HCT116 (cell line): ENCODE data around the gene MSI2. TPM values are rescaled to one million over a fixed set of nuclear protein-coding genes. Genes with fewer than 3 reads are reported as not detected.

Experiments
- ATAC-seq: fragments of 200-7000 bp; cut with Tn5 transposase; 2 replicates; pipeline ENCODE4 v1.9.1; 2020; ENCODE audit warnings: mild to moderate bottlenecking, moderate library complexity
- BruUV-seq: library from RNA; stranded (reverse); fragments of 400-500 nt; replicated peaks from 2 replicates; lab custom pipeline; 2021; lab: Mats Ljungman, UMichigan
- CTCF ChIA-PET: fragments of 300-600 bp; sonication (Branson Sonifier 250); formaldehyde crosslinking; loops from one replicate; lab custom pipeline; 2021; ENCODE audit warnings: antibody characterized with exemption; lab: Charles Lee
- POLR2A ChIA-PET: fragments of 300-600, 350-600 bp; sonication (Branson Sonifier 250); formaldehyde crosslinking; loops from one replicate; lab custom pipeline; 2021; ENCODE audit warnings: antibody characterized with exemption; lab: Charles Lee
- RAD21 ChIA-PET, 2 experiments: fragments of 300-600 bp; sonication (Branson Sonifier 250); formaldehyde crosslinking; loops; one replicate each; lab custom pipeline; 2023; ENCODE audit warnings: low total read pairs in 2 of 2; ENCODE audit not compliant: uncharacterized antibody in 2 of 2, unreplicated experiment in 2 of 2, low non-redundant PET in 1 of 2; lab: Charles Lee
- DNase-seq: peaks from one replicate; pipeline ENCODE4 v3.0.0-alpha.2; 2010; ENCODE audit warnings: low read depth, low spot score
- H2AFZ ChIP-seq: fragments of 200-600 bp; shearing (Covaris generic), sonication (generic); 2 replicates; pipeline ENCODE4 v1.6.1; 2017; ENCODE audit warnings: low read depth, mixed run types, mixed read lengths, antibody characterized with exemption, low read length; ENCODE audit not compliant: poor library complexity, severe bottlenecking
- H3K27ac ChIP-seq: 2 replicates; pipeline ENCODE4 v1.5.1; 2012; ENCODE audit warnings: low read depth, low read length
- H3K27me3 ChIP-seq: fragments of 200-600 bp; sonication (generic); 2 replicates; pipeline ENCODE4 v1.6.1; 2016; ENCODE audit warnings: mixed run types, low read length, mixed read lengths; ENCODE audit not compliant: insufficient read depth
- H3K36me3 ChIP-seq, 2 experiments: fragments of 200-500 bp in 1 of 2; fragments of 200-600 bp in 1 of 2; sonication (Bioruptor generic) in 1 of 2; sonication (generic) in 1 of 2; 2 replicates each; pipeline versions ENCODE4 v1.5.1 to v1.6.1; 2014 to 2016; ENCODE audit warnings: low read length in 2 of 2, inconsistent platforms in 1 of 2, mixed read lengths in 1 of 2, mixed run types in 1 of 2; ENCODE audit not compliant: insufficient read depth in 2 of 2, control insufficient read depth in 1 of 2
- H3K4me1 ChIP-seq, 2 experiments: fragments of 200-600 bp in 1 of 2; sonication (generic) in 1 of 2; 2 replicates each; pipeline versions ENCODE4 v1.5.1 to v1.6.1; 2012 to 2017; ENCODE audit warnings: low read length in 2 of 2, inconsistent platforms in 1 of 2, mild to moderate bottlenecking in 1 of 2, mixed read lengths in 1 of 2, mixed run types in 1 of 2, moderate library complexity in 1 of 2; ENCODE audit not compliant: insufficient read depth in 2 of 2, control insufficient read depth in 1 of 2
- H3K4me2 ChIP-seq: fragments of 200-600 bp; sonication (generic); 2 replicates; pipeline ENCODE4 v1.6.1; 2017; ENCODE audit warnings: mixed run types, low read length, mixed read lengths
- H3K4me3 ChIP-seq, 2 experiments: fragments of 200-600 bp in 1 of 2; sonication (generic) in 1 of 2; replicated peaks in 1 of 2; 2 replicates each; pipeline ENCODE4 v1.5.1; 2011 to 2016; ENCODE audit warnings: low read length in 2 of 2, control low read depth in 1 of 2, low read depth in 1 of 2, mild to moderate bottlenecking in 1 of 2, mixed read lengths in 1 of 2, mixed run types in 1 of 2
- H3K79me2 ChIP-seq: fragments of 200-600 bp; sonication (generic); 2 replicates; pipeline ENCODE4 v1.6.1; 2017; ENCODE audit warnings: mild to moderate bottlenecking, mixed run types, low read length, moderate library complexity, mixed read lengths; ENCODE audit not compliant: insufficient read depth
- H3K9ac ChIP-seq: fragments of 200-600 bp; sonication (generic); 2 replicates; pipeline ENCODE4 v1.6.1; 2016; ENCODE audit warnings: low read length, mixed read lengths
- H3K9me2 ChIP-seq: fragments of 200-600 bp; sonication (generic), shearing (Covaris generic); 2 replicates; pipeline ENCODE4 v1.6.1; 2017; ENCODE audit warnings: mixed run types, mild to moderate bottlenecking, moderate library complexity; ENCODE audit not compliant: insufficient read depth
- H3K9me3 ChIP-seq, 2 experiments: fragments of 200-500 bp in 1 of 2; fragments of 200-600 bp in 1 of 2; sonication (Bioruptor generic) in 1 of 2; sonication (generic) in 1 of 2; 2 replicates each; pipeline ENCODE4 v1.6.1; 2014 to 2017; ENCODE audit warnings: low read length in 2 of 2, mixed read lengths in 2 of 2, inconsistent platforms in 1 of 2, low read depth in 1 of 2, mild to moderate bottlenecking in 1 of 2, mixed run types in 1 of 2, moderate library complexity in 1 of 2; ENCODE audit not compliant: control insufficient read depth in 1 of 2, insufficient read depth in 1 of 2
- H4K20me1 ChIP-seq: fragments of 200-600 bp; sonication (generic), shearing (Covaris generic); 2 replicates; pipeline ENCODE4 v1.6.1; 2017; ENCODE audit warnings: mixed run types, mild to moderate bottlenecking, moderate library complexity; ENCODE audit not compliant: insufficient read depth
- ATF3 ChIP-seq: IDR thresholded peaks from 2 replicates; pipeline ENCODE4 v1.6.1; 2012
- CBX3 ChIP-seq: IDR thresholded peaks from 2 replicates; pipeline ENCODE4 v1.6.1; 2012; ENCODE audit warnings: low read depth
- CEBPB ChIP-seq: IDR thresholded peaks from 2 replicates; pipeline ENCODE4 v1.6.1; 2012; ENCODE audit warnings: low read depth
- ELF1 ChIP-seq: IDR thresholded peaks from 2 replicates; pipeline ENCODE4 v1.6.1; 2012; ENCODE audit warnings: low read depth, borderline replicate concordance
- EZH2 ChIP-seq: fragments of 200-600 bp; sonication (generic); IDR thresholded peaks from 2 replicates; pipeline ENCODE4 v1.6.1; 2017; ENCODE audit warnings: antibody characterized with exemption, mixed run types
- EZH2phosphoT487 ChIP-seq: fragments of 200-600 bp; IDR thresholded peaks from 2 replicates; pipeline ENCODE4 v1.6.1; 2018; ENCODE audit warnings: antibody characterized with exemption, borderline replicate concordance
- FOSL1 ChIP-seq: IDR thresholded peaks from 2 replicates; pipeline ENCODE4 v1.6.1; 2012; ENCODE audit warnings: low read depth
- MAX ChIP-seq: IDR thresholded peaks from 2 replicates; pipeline ENCODE4 v1.6.1; 2012
- POLR2A ChIP-seq: IDR thresholded peaks from 2 replicates; pipeline ENCODE4 v1.7.0; 2011; ENCODE audit warnings: borderline replicate concordance; ENCODE audit not compliant: insufficient read depth, insufficient read length; ENCODE audit errors: extremely low read depth
- POLR2AphosphoS5 ChIP-seq: IDR thresholded peaks from 2 replicates; pipeline ENCODE4 v1.6.1; 2011; ENCODE audit warnings: mild to moderate bottlenecking, low read depth, low read length, moderate library complexity
- RAD21 ChIP-seq: IDR thresholded peaks from 2 replicates; pipeline ENCODE4 v1.6.1; 2012; ENCODE audit warnings: low read depth, mild to moderate bottlenecking
- SIN3A ChIP-seq: IDR thresholded peaks from 2 replicates; pipeline ENCODE4 v1.6.1; 2012; ENCODE audit warnings: low read depth
- SP1 ChIP-seq: IDR thresholded peaks from 2 replicates; pipeline ENCODE4 v1.6.1; 2012; ENCODE audit warnings: low read depth
- SRF ChIP-seq: IDR thresholded peaks from 2 replicates; pipeline ENCODE4 v1.6.1; 2012; ENCODE audit warnings: low read depth
- TCF7L2 ChIP-seq: IDR thresholded peaks from 2 replicates; pipeline ENCODE4 v1.7.0; 2011; ENCODE audit warnings: borderline replicate concordance, inconsistent platforms; ENCODE audit not compliant: insufficient read depth, insufficient read length; ENCODE audit errors: extremely low read depth
- YY1 ChIP-seq: IDR thresholded peaks from 2 replicates; pipeline ENCODE4 v1.6.1; 2011; ENCODE audit warnings: low read length, low read depth, moderate library complexity, mild to moderate bottlenecking; ENCODE audit not compliant: insufficient replicate concordance; ENCODE audit errors: extremely low read depth
- ZBTB33 ChIP-seq: IDR thresholded peaks from 2 replicates; pipeline ENCODE4 v1.6.1; 2011; ENCODE audit warnings: mild to moderate bottlenecking, low read length, moderate library complexity; ENCODE audit not compliant: insufficient replicate concordance; ENCODE audit errors: extremely low read depth
- ZNF274 ChIP-seq: fragments of 200-500 bp; sonication (Bioruptor generic); IDR thresholded peaks from 2 replicates; pipeline ENCODE4 v1.6.1; 2014; ENCODE audit warnings: mild to moderate bottlenecking, low read depth, low read length, inconsistent platforms
- intact Hi-C: fragments of 100-400 bp; cut with micrococcal nuclease; formaldehyde crosslinking; loops from 2 replicates; pipeline ENCODE4 v1.10.0; 2022
- total RNA-seq: library from RNA; stranded (reverse); gene quantifications from one replicate; pipeline ENCODE4 v1.2.1, GENCODE V29; 2021; ENCODE audit not compliant: unreplicated experiment

The MSI2 gene
- total RNA-seq, 1 experiment from 2014 or later = 137 TPM

GRCh38 chr17:57557834-57558681, 301.7 kb downstream of the MSI2 start:
- ATAC-seq = peak; percentile 53; the same call in 1 of the 2 replicates
- Histone ChIP-seq H3K36me3 (no peaks in the 10 kb centered on the region), H3K4me3 (no peak overlapping the region), H3K9me2 (no peaks in the 10 kb centered on the region), H3K79me2 (no peaks in the 10 kb centered on the region), H3K4me2 (peak overlapping the region; percentile 12; the same call in 1 of the 2 replicates), H3K27me3 (no peaks in the 10 kb centered on the region), H4K20me1 (no peaks in the 10 kb centered on the region), H3K9ac (no peak overlapping the region), H3K9me3 (no peaks in the 10 kb centered on the region), H3K27ac (no peak overlapping the region)
- ChIA-PET POLR2A (no interaction called here), CTCF (no interaction called here), RAD21 (no interaction called here)
- BruUV-seq = no TSS peak
- intact Hi-C loops = no loop called here
- DNase-seq = no peak
- no peak for TF ChIP-seq MAX
- TF ChIP-seq ATF3 = no peak
- TF ChIP-seq YY1 = no peak
- TF ChIP-seq, all 23 proteins: peak for 0
- H2AFZ ChIP-seq = no peak overlapping the region
- peaks cover 4 to 11% of the 10 kb centered on the region in 2 experiments; a peak in 2 of 4 replicates for H3K4me1 ChIP-seq

- Histone ChIP-seq H3K79me2 (no peaks in the 10 kb centered on the region), H3K27me3 (no peaks in the 10 kb centered on the region), H3K4me3 (no peak overlapping the region), H3K4me2 (no peak overlapping the region), H3K36me3 (no peaks in the 10 kb centered on the region), H3K4me1 (peaks cover 4 to 11% of the 10 kb centered on the region in 2 experiments; a peak in 2 of 4 replicates), H2AFZ (no peak overlapping the region), H4K20me1 (no peaks in the 10 kb centered on the region), H3K9me3 (no peaks in the 10 kb centered on the region), H3K9me2 (no peaks in the 10 kb centered on the region), H3K9ac (no peak overlapping the region)
- ATAC-seq (no peak), DNase-seq (no peak)
- ChIA-PET CTCF (no interaction called here), POLR2A (no interaction called here), RAD21 (no interaction called here)
- no TSS peak for BruUV-seq
- TF ChIP-seq SP1 = no peak
- TF ChIP-seq CEBPB = no peak
- TF ChIP-seq RAD21 = no peak
- TF ChIP-seq ZBTB33 = no peak
- TF ChIP-seq POLR2AphosphoS5 = no peak
- no peak for TF ChIP-seq FOSL1
- no peak for TF ChIP-seq POLR2A
- TF ChIP-seq TCF7L2 = no peak
- TF ChIP-seq CBX3 = no peak
- no peak for TF ChIP-seq SRF
- no peak for TF ChIP-seq ELF1
- TF ChIP-seq EZH2 = no peak
- TF ChIP-seq MAX = no peak
- TF ChIP-seq SIN3A = no peak
- TF ChIP-seq EZH2phosphoT487 = no peak
- no peak for TF ChIP-seq ZNF274
- TF ChIP-seq, all 23 proteins: peak for 0
- intact Hi-C loops = no loop called here
- H3K27ac ChIP-seq = no peak overlapping the region
Measured at GRCh38 chr17:57559226-57559625, 302.9 kb downstream of the MSI2 start.
